Stomach (tissue), 4 donors: ENCODE data around the gene PAX5.

ENCODE experiments used
- CTCF ChIP-seq, 7 experiments: fragments of 450-650 bp in 4 of 7; fragments of 200-600 bp in 3 of 7; sonication (generic) in 3 of 7; IDR thresholded peaks; one replicate each; pipeline ENCODE4 v1.5.1; 2016 to 2019; ENCODE audit warnings: antibody characterized with exemption in 7 of 7, control low read depth in 2 of 7, mild to moderate bottlenecking in 1 of 7
- POLR2A ChIP-seq, 4 donors: fragments of 450-650 bp; IDR thresholded peaks; one replicate each; pipeline ENCODE4 v1.6.1; 2016; ENCODE audit warnings: antibody characterized with exemption in 4 of 4, control low read depth in 2 of 4, mild to moderate bottlenecking in 1 of 4, moderate library complexity in 1 of 4
- POLR2AphosphoS5 ChIP-seq, 3 donors: sonication (generic); formaldehyde crosslinking; IDR thresholded peaks; one replicate each; pipeline ENCODE4 v1.6.1; 2016; ENCODE audit warnings: antibody characterized with exemption in 3 of 3

GRCh38 chr9:36876056-36876455 lies 158.0 kb downstream of the PAX5 start:
- TF ChIP-seq CTCF (IDR thresholded peaks at IDR 0.05), result no peak
- no peak for TF ChIP-seq POLR2AphosphoS5 (IDR thresholded peaks at IDR 0.05)
- TF ChIP-seq POLR2A (IDR thresholded peaks at IDR 0.05), result no peak
